Stimulated activated CD8-positive, alpha-beta memory T cell treated with anti-CD3 and anti-CD28 coated beads, Interleukin-15, amount 100 ng/mL, for 48 hours (primary cell): ENCODE data around the gene CYP4F8.
A peak's percentile ranks its signal among the peaks of the same experiment; 100 is the strongest.
"Not testable (repeated sequence)": the region's sequence is repeated elsewhere in the genome, so short reads cannot be mapped to it uniquely, and the experiment has no call there.

Experiments used
- DNase-seq, 2 donors: peaks; one replicate each; pipeline ENCODE4 v3.0.0-alpha.2; 2020; ENCODE audit warnings: low read depth in 2 of 2

Gene CYP4F8

GRCh38 chr19:15644066-15644741, 29.2 kb downstream of the CYP4F8 start:
- DNase-seq = no peak

- DNase-seq = no peak
Measured at GRCh38 chr19:15644816-15645215, 29.8 kb downstream of the CYP4F8 start.

GRCh38 chr19:15649526-15649925, 34.5 kb downstream of the CYP4F8 start:
- DNase-seq = no peak

- not testable (repeated sequence) for DNase-seq
Measured at GRCh38 chr19:15650123-15650522, 35.1 kb downstream of the CYP4F8 start.

- no peak for DNase-seq
Measured at GRCh38 chr19:15651791-15652190, 36.8 kb downstream of the CYP4F8 start.

- DNase-seq = no peak
Measured at GRCh38 chr19:15652559-15653278, 37.7 kb downstream of the CYP4F8 start.

DNA sequence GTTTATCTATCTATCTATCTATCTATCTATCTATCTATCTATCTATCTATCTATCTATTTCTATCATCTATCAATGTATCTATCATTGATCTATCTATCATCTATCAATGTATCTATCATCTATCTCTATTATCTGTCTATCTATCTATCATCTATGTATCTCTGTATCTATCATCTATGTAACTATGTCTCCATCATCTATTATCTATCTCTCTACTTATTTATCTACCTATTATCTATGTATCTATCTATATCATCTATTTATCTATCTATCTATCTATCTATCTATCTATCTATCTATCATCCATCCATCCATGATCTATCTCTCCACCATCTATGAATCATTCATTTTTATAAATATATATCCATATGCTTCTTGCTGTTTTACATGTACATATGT, 41.4 kb downstream of the CYP4F8 start:
- DNase-seq = no peak

DNA sequence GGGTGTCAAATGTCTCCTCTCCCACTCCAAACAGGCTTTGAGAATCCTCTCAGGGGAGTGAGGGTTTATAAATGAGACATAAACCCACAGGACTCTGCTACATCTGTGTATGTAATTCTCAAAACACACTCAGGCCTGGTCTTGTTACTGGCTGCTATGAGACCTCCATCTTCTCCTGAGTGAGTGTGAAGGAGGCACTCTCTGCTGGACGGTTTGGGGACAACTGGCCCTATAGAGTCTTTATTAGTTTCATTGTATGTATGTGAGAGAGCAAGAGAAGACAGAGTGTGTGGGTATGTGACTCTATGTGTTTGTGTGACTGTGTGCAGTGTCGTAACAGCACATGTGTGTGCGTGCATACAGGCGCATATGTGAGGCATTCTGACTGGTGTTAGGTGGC, 48.2 kb downstream of the CYP4F8 start:
- no peak for DNase-seq

DNA sequence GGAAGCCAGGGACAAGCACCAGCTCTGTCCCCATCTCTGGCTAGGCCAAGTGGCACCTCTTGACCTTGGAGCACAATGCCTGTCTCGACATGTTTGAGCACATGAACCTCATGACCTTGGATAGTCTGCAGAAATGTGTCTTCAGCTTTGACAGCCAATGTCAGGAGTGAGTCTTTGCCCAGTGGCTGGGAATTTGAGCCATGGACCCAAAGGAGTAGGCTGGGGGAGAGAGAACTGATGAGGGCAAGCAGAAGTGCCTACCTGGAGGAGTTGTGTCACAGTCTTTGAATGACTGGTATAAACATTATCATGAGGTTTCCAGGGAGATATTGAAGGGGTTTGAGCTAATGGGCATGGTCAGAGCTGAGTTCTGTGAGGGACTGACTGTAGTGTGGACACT, 51.2 kb downstream of the CYP4F8 start:
- DNase-seq = no peak

DNA sequence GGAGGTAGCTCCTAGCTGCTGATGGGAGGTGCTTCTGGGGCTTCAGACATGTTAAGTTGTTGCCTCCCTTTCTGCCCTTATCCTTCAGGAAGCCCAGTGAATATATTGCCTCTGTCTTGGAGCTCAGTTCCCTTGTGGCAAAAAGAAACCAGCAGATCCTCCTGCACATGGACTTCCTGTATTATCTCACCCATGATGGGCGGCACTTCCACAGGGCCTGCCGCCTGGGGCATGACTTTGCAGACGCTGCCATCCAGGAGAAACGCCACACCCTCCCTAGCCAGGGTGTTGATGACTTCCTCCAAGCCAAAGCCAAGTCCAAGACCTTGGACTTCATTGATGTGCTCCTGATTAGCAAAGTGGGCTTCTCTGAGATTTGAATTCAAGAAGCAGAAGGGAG, 51.9 kb downstream of the CYP4F8 start:
- DNase-seq = no peak

DNA sequence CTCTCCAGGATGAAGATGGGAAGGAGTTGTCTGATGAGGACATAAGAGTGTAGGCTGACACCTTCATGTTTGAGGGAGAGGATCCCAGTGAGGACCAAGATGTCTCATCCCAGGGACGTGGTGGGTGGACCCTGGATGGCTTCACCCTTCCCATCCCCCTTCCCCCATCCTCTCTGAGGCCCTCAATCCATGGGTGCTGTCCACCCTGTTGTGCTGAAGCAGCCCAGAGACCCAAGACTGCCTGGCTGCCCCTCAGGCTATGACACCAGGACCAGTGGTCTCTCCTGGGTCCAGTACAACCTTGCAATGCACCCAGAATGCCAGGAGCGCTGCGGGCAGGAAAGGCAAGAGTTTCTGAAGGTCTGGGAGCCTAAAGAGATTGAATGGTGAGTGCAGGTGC, 54.4 kb downstream of the CYP4F8 start:
- no peak for DNase-seq

- no peak for DNase-seq
Measured at GRCh38 chr19:15669891-15670290, 54.9 kb downstream of the CYP4F8 start.

GRCh38 chr19:15671237-15671821, 56.3 kb downstream of the CYP4F8 start:
- no peak for DNase-seq

DNA sequence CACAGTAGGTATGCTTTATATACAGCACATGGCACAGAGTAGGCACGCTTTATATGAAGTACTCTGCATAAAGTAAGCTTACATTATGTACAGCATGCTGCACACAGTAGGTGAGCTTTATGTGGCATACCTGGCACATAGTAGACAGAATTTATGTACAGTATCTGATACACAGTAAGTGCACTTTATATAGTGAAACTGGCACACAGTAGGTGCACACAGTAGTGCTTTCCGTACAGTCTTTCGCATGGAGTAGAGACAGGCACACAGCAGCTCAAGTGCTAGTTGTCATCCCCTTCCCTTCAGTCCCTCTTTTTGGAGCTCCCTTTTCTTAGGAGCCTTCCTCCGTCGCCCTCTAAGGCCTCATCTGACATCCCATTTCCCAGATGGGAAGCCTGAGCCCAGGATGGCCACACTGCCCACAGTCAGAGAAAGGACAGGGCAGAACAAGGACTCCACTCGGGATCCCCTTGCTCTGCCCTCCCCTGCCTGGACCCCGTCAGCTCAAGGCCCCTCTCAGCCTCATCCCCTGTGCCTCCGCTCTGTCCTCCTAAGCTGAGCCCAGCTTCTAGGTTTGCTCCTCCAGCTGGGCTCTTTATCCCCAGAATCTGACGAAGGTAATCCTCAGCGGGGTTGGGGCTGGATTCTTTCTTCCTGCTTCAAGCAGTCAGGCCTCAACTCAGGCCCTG, 57.0 kb downstream of the CYP4F8 start:
- no peak for DNase-seq

GRCh38 chr19:15672580-15673175, 57.7 kb downstream of the CYP4F8 start, which contains the start of gene CYP4F12:
Gene CYP4F12 (plus strand): TSS chr19:15673087. CDS start chr19:15673530, 443 bp downstream.
- DNase-seq = peak in 1 of 2 donors; percentile 3

GRCh38 chr19:15673176-15673654, 58.2 kb downstream of the CYP4F8 start:
- DNase-seq = no peak

- DNase-seq = no peak
Measured at GRCh38 chr19:15675560-15675959, 60.5 kb downstream of the CYP4F8 start.

- no peak for DNase-seq
Measured at GRCh38 chr19:15679089-15679488, 64.1 kb downstream of the CYP4F8 start.

GRCh38 chr19:15679865-15680264, 64.8 kb downstream of the CYP4F8 start:
- DNase-seq = not testable (repeated sequence)
